KMS-11 (cell line): ENCODE data around the gene CADPS2.

Experiments
- H2AFZ ChIP-seq: fragments of 200-600 bp; sonication (generic); 2 replicates; pipeline ENCODE4 v1.6.1; 2016; ENCODE audit warnings: antibody characterized with exemption, mixed run types, low read depth
- H3K27ac ChIP-seq: fragments of 200-600 bp; sonication (generic); 2 replicates; pipeline ENCODE4 v1.6.1; 2016; ENCODE audit warnings: mild to moderate bottlenecking, mixed run types
- H3K27me3 ChIP-seq: fragments of 200-600 bp; sonication (generic); 2 replicates; pipeline ENCODE4 v1.6.1; 2017; ENCODE audit warnings: mild to moderate bottlenecking, low read depth, mixed run types, moderate library complexity; ENCODE audit not compliant: insufficient read depth
- H3K36me3 ChIP-seq: fragments of 200-600 bp; sonication (generic); 2 replicates; pipeline ENCODE4 v1.6.1; 2017; ENCODE audit warnings: mild to moderate bottlenecking, mixed run types; ENCODE audit not compliant: insufficient read depth
- H3K4me1 ChIP-seq: fragments of 200-600 bp; sonication (generic); 2 replicates; pipeline ENCODE4 v1.6.1; 2016; ENCODE audit warnings: mild to moderate bottlenecking, low read depth, mixed run types; ENCODE audit not compliant: poor library complexity, severe bottlenecking
- H3K4me2 ChIP-seq: fragments of 200-600 bp; sonication (generic); 2 replicates; pipeline ENCODE4 v1.7.0; 2016; ENCODE audit warnings: mild to moderate bottlenecking, mixed run types
- H3K4me3 ChIP-seq: fragments of 200-600 bp; sonication (generic); IDR thresholded peaks from 2 replicates; pipeline ENCODE4 v1.6.1; 2017; ENCODE audit warnings: low read depth, low read length, mixed read lengths; ENCODE audit not compliant: insufficient read depth
- H3K79me2 ChIP-seq: fragments of 200-600 bp; sonication (generic); 2 replicates; pipeline ENCODE4 v1.6.1; 2016; ENCODE audit warnings: low read depth, mixed run types; ENCODE audit not compliant: insufficient read depth
- H3K9ac ChIP-seq: fragments of 200-600 bp; sonication (generic); 2 replicates; pipeline ENCODE4 v1.6.1; 2016; ENCODE audit warnings: mild to moderate bottlenecking, mixed run types
- H4K20me1 ChIP-seq: fragments of 200-600 bp; sonication (generic); 2 replicates; pipeline ENCODE4 v1.6.1; 2016; ENCODE audit warnings: mild to moderate bottlenecking, mixed run types; ENCODE audit not compliant: insufficient read depth
- TF ChIP-seq, protein P1 (sequence below): fragments of 200-600 bp; sonication (generic); conservative IDR thresholded peaks from 2 replicates; pipeline ENCODE4 v1.6.1; 2017; ENCODE audit warnings: low read depth, mild to moderate bottlenecking, antibody characterized with exemption, low read length, moderate library complexity, mixed read lengths

The CADPS2 gene

DNA sequence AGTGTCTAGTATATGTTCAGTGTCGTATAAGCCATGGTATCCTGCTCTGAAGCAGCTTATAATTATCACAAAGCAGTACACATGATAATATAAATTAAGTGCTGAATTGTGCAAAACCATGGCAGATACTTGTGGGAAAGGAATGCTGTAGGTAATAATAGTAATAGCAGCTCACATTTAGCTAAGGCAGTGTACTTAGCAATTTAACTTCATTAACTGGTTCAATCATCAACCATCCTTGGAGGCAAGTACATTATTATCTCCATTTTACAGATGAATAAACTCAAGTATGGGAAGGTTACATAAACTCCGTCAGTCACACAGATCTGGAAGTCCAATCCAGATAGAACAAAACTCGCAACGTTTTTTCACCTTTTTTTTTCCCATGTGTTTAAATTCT is 161.9 kb downstream of the CADPS2 start:
- H4K20me1 ChIP-seq: no peaks in the 10 kb centered on the region
- H3K4me1 ChIP-seq: peaks cover 39% of the 10 kb centered on the region
- H3K4me2 ChIP-seq: no peak overlapping the region
- no peak overlapping the region for H2AFZ ChIP-seq
- no peak overlapping the region for H3K9ac ChIP-seq
- H3K27me3 ChIP-seq: no peaks in the 10 kb centered on the region
- H3K4me3 ChIP-seq: no peak overlapping the region
- H3K36me3 ChIP-seq: no peaks in the 10 kb centered on the region
- H3K79me2 ChIP-seq: no peaks in the 10 kb centered on the region
- H3K27ac ChIP-seq: no peak overlapping the region
- TF ChIP-seq, protein P1, sequence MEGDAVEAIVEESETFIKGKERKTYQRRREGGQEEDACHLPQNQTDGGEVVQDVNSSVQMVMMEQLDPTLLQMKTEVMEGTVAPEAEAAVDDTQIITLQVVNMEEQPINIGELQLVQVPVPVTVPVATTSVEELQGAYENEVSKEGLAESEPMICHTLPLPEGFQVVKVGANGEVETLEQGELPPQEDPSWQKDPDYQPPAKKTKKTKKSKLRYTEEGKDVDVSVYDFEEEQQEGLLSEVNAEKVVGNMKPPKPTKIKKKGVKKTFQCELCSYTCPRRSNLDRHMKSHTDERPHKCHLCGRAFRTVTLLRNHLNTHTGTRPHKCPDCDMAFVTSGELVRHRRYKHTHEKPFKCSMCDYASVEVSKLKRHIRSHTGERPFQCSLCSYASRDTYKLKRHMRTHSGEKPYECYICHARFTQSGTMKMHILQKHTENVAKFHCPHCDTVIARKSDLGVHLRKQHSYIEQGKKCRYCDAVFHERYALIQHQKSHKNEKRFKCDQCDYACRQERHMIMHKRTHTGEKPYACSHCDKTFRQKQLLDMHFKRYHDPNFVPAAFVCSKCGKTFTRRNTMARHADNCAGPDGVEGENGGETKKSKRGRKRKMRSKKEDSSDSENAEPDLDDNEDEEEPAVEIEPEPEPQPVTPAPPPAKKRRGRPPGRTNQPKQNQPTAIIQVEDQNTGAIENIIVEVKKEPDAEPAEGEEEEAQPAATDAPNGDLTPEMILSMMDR: no peak

DNA sequence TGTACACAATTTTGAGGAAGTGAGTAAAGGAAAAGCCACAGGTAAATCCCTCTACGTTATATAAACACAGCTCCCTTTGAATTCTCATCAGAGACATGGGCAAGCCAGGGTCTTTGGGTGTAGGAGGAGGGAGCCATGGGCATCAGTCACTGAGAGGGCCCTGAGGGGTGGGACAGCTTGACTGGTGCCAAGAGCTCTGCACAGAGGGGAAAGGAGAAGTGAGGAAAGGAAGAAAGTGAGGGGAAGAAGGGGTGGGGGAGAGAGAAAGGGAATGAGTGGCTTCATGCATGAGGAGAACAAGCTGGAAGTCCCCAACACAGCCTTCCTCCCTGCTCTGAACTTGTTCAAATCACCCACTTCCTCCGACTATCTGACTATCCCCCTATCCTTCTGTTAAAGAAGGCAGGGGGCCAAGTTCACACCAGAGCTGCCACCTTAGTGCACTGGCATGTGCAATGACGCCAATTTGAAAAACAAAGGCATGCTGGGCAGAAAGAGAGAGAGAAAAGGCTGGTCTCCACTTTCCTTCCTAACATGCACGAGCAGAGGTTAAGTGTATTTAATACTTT is 167.2 kb downstream of the CADPS2 start:
- H3K9ac ChIP-seq: no peak overlapping the region
- H3K4me2 ChIP-seq: no peak overlapping the region
- no peaks in the 10 kb centered on the region for H3K27me3 ChIP-seq
- H4K20me1 ChIP-seq: no peaks in the 10 kb centered on the region
- no peak overlapping the region for H2AFZ ChIP-seq
- H3K4me1 ChIP-seq: no peaks in the 10 kb centered on the region
- H3K79me2 ChIP-seq: no peaks in the 10 kb centered on the region
- no peaks in the 10 kb centered on the region for H3K36me3 ChIP-seq
- TF ChIP-seq, protein P1: no peak
- no peak overlapping the region for H3K4me3 ChIP-seq
- H3K27ac ChIP-seq: no peak overlapping the region

DNA sequence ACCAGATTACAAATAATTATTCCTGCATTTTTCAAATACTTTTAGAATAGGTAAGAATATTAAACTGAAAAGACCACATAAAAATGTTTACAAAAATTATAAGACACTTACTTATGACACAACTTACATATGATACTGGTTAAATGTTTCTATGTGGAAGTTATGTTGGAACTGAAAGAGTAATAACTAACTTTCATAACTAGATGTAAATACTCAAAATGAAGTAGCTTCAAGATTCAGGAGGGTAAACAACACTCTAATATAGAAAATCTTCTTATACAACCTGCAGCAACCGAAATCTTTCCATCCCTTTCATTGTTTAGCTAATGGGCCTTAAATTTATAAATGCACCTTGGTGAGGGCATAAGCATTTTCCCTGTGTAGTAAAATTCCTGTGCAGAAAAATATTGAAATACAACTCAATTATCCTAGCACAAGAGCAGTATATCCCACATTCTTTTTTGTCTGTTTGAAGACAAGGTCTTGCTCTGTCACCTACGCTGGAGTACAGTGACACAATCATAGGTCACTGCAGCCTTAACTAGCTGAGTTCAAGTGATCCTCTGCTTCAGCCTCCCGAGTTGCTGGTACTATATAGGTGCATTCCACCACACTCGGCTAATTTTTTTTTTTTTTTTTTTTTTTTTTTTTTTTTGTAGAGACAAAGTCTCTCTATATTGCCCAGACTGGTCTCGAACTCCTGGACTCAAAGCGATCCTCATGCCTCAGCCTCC is 168.7 kb downstream of the CADPS2 start:
- Histone ChIP-seq H3K27me3 (no peaks in the 10 kb centered on the region), H3K27ac (no peak overlapping the region), H3K4me1 (no peaks in the 10 kb centered on the region), H3K9ac (no peak overlapping the region), H3K4me3 (no peak overlapping the region), H3K4me2 (no peak overlapping the region), H3K79me2 (no peaks in the 10 kb centered on the region), H3K36me3 (no peaks in the 10 kb centered on the region), H2AFZ (no peak overlapping the region), H4K20me1 (no peaks in the 10 kb centered on the region)
- TF ChIP-seq, protein P1: no peak

DNA sequence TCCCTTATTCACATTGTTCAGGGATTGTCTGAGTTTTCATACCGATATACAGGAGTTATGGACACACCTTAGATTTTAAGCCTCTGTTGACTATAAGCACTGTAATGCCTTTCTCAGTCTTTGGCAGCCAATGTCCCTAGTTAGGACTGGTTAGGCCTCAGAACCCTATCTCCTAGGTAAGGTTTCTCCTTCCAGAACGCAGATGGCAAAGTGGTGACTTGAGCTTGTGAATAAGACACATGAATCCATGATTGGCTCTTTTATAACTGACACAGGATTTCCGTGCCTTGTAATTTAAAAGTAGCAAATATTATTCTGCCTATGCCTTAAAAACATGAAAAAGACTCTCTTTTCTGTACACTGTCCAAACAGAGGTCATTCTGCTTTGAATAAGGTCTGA is 171.1 kb downstream of the CADPS2 start:
- Histone ChIP-seq H3K36me3 (no peaks in the 10 kb centered on the region), H2AFZ (no peak overlapping the region), H3K27ac (no peak overlapping the region), H3K4me3 (no peak overlapping the region), H4K20me1 (no peaks in the 10 kb centered on the region), H3K4me2 (no peak overlapping the region), H3K27me3 (no peaks in the 10 kb centered on the region), H3K4me1 (no peaks in the 10 kb centered on the region), H3K79me2 (no peaks in the 10 kb centered on the region), H3K9ac (no peak overlapping the region)
- TF ChIP-seq, protein P1: no peak
